Measurements from ENCODE around the gene CADM2.

The CADM2 gene

GRCh38 chr3:85077018-85077417, 118.2 kb downstream of the CADM2 start:
- DNase-seq (ENCODE audit: low read depth), result no peak
- TF ChIP-seq CTCF (IDR thresholded peaks at IDR 0.05; ENCODE audit: control insufficient read depth, insufficient read depth, low read depth, low read length, missing control alignments), result no peak
- H3K4me3 ChIP-seq (ENCODE audit: control insufficient read depth, low read depth, low read length), result no peak overlapping the region

- no peak overlapping the region for H3K4me3 ChIP-seq (ENCODE audit: control insufficient read depth, low read depth, low read length)
- TF ChIP-seq CTCF (IDR thresholded peaks at IDR 0.05; ENCODE audit: control insufficient read depth, insufficient read depth, low read depth, low read length, missing control alignments), result no peak
- DNase-seq (ENCODE audit: low read depth), result no peak
These were observed 122.6 kb downstream of the CADM2 start for GRCh38 chr3:85081191-85081906.

GRCh38 chr3:85090495-85090894, 131.7 kb downstream of the CADM2 start:
- TF ChIP-seq CTCF (IDR thresholded peaks at IDR 0.05; ENCODE audit: control insufficient read depth, insufficient read depth, low read depth, low read length, missing control alignments), result no peak
- H3K4me3 ChIP-seq (ENCODE audit: control insufficient read depth, low read depth, low read length), result no peak overlapping the region
- no peak for DNase-seq (ENCODE audit: low read depth)

GRCh38 chr3:85100316-85100715, 141.5 kb downstream of the CADM2 start:
- DNase-seq (ENCODE audit: low read depth), result no peak
- no peak overlapping the region for H3K4me3 ChIP-seq (ENCODE audit: control insufficient read depth, low read depth, low read length)
- no peak for TF ChIP-seq CTCF (IDR thresholded peaks at IDR 0.05; ENCODE audit: control insufficient read depth, insufficient read depth, low read depth, low read length, missing control alignments)

GRCh38 chr3:85102781-85103180, 144.0 kb downstream of the CADM2 start:
- TF ChIP-seq CTCF (IDR thresholded peaks at IDR 0.05; ENCODE audit: control insufficient read depth, insufficient read depth, low read depth, low read length, missing control alignments), result no peak
- DNase-seq (ENCODE audit: low read depth), result no peak

GRCh38 chr3:85110393-85110792, 151.6 kb downstream of the CADM2 start:
- no peak for DNase-seq (ENCODE audit: low read depth)
- H3K4me3 ChIP-seq (ENCODE audit: control insufficient read depth, low read depth, low read length), result no peak overlapping the region
- TF ChIP-seq CTCF (IDR thresholded peaks at IDR 0.05; ENCODE audit: control insufficient read depth, insufficient read depth, low read depth, low read length, missing control alignments), result no peak

More at GRCh38 chr3:85102781-85103180, 144.0 kb downstream of the CADM2 start:
- H3K4me3 ChIP-seq (ENCODE audit: control insufficient read depth, low read depth, low read length), result no peak overlapping the region
